Adrenal gland (tissue), 5 donors: ENCODE measurements around the gene ZNF277.

Experiments used
- POLR2A ChIP-seq, 2 donors: fragments of 450-650 bp; IDR thresholded peaks; one replicate each; pipeline ENCODE4 v1.6.1; 2017; ENCODE audit warnings: antibody characterized with exemption in 2 of 2, mild to moderate bottlenecking in 2 of 2, moderate library complexity in 1 of 2
- TF ChIP-seq, protein P1 (sequence below), 6 experiments: fragments of 450-650 bp in 4 of 6; fragments of 200-600 bp in 2 of 6; sonication (generic) in 1 of 6; IDR thresholded peaks; 1 replicate in 5 of 6; 2 replicates in 1 of 6; pipeline versions ENCODE4 v1.5.1 to v1.8.0; 2016 to 2021; ENCODE audit warnings: antibody characterized with exemption in 6 of 6, mild to moderate bottlenecking in 2 of 6, moderate library complexity in 1 of 6
- donor health status: DM: no; HTN: no; CAD: no.

DNA sequence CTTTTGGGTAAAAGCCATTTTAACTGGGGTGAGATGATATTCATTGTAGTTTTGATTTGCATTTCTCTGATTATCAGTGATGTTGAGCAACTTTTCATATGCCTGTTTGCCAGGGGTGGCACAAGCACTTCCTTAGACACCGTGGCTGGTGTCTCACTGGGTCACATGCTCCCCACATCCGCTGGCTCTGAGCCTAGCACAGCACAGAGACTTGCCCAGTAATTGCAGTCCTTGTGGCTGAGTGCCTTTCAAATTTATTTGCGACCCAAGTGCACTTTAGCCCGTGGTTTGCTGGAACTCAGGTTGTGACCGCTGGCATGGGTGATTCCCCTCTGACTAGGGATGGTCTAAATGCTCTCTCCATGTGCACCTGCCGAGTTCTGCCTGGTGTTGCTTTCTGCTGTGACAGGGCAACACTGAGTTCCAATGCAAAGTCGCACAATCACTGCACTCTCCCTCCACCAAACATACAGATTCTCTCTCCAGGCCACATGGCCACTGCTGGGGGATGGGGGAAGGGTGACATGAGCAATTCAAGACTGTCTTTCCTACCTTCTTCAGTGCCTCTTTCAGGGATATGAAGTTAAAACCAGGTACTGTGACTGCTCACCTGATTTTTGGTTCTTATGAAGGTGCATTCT is 66.5 kb downstream of the ZNF277 start:
- TF ChIP-seq, protein P1, sequence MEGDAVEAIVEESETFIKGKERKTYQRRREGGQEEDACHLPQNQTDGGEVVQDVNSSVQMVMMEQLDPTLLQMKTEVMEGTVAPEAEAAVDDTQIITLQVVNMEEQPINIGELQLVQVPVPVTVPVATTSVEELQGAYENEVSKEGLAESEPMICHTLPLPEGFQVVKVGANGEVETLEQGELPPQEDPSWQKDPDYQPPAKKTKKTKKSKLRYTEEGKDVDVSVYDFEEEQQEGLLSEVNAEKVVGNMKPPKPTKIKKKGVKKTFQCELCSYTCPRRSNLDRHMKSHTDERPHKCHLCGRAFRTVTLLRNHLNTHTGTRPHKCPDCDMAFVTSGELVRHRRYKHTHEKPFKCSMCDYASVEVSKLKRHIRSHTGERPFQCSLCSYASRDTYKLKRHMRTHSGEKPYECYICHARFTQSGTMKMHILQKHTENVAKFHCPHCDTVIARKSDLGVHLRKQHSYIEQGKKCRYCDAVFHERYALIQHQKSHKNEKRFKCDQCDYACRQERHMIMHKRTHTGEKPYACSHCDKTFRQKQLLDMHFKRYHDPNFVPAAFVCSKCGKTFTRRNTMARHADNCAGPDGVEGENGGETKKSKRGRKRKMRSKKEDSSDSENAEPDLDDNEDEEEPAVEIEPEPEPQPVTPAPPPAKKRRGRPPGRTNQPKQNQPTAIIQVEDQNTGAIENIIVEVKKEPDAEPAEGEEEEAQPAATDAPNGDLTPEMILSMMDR (IDR thresholded peaks at IDR 0.05), result no peak
- TF ChIP-seq POLR2A (IDR thresholded peaks at IDR 0.05), result no peak
